ENCODE data around the gene ELAVL2.

DNA sequence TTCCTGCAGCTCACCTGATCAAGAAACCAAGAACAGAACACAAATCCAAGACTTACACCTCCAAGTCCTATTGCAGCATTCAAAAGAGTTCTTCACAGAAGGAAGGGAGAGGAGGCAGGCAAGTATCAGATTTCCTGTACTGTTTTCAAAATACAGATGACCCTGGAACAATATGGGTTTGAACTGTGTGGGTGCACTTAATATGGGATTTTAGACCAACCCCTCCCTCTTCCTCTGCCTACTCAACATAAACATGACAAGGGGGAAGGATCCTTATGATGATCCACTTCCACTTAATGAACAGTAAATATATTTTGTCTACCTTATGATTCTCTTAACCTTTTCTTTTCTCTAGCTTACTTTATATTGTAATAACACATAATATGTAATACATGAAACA lies 104.6 kb downstream of the ELAVL2 start:
- TF ChIP-seq POLR2A (IDR thresholded peaks at IDR 0.05) (no peak), EP300 (IDR thresholded peaks at IDR 0.05) (no peak)
- TF ChIP-seq, protein P1, sequence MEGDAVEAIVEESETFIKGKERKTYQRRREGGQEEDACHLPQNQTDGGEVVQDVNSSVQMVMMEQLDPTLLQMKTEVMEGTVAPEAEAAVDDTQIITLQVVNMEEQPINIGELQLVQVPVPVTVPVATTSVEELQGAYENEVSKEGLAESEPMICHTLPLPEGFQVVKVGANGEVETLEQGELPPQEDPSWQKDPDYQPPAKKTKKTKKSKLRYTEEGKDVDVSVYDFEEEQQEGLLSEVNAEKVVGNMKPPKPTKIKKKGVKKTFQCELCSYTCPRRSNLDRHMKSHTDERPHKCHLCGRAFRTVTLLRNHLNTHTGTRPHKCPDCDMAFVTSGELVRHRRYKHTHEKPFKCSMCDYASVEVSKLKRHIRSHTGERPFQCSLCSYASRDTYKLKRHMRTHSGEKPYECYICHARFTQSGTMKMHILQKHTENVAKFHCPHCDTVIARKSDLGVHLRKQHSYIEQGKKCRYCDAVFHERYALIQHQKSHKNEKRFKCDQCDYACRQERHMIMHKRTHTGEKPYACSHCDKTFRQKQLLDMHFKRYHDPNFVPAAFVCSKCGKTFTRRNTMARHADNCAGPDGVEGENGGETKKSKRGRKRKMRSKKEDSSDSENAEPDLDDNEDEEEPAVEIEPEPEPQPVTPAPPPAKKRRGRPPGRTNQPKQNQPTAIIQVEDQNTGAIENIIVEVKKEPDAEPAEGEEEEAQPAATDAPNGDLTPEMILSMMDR (IDR thresholded peaks at IDR 0.05), result no peak

Data from tibial nerve (tissue), 4 donors.